ENCODE results near the gene IGF2BP2.

DNA sequence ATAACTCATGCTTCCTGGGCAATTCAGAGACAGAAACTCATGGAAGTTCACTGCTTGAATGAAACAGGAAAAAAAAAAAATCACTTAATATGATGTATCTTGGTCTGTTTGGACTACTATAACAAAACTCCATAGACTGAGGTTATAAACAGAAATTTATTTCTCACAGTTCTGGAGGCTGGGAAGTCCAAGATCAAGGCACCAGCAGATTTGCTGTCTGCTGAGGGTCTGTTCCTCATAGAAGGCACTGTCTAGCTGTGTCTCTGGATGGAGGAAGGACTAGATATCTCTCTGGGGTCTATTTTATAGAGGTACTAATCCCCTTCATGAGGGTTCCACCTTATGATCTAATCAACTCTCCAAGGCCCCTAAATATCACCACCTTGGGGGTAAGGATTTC, 119.3 kb downstream of the IGF2BP2 start:
- TF ChIP-seq POLR2A (IDR thresholded peaks at IDR 0.05), result no peak
- TF ChIP-seq, protein P1, sequence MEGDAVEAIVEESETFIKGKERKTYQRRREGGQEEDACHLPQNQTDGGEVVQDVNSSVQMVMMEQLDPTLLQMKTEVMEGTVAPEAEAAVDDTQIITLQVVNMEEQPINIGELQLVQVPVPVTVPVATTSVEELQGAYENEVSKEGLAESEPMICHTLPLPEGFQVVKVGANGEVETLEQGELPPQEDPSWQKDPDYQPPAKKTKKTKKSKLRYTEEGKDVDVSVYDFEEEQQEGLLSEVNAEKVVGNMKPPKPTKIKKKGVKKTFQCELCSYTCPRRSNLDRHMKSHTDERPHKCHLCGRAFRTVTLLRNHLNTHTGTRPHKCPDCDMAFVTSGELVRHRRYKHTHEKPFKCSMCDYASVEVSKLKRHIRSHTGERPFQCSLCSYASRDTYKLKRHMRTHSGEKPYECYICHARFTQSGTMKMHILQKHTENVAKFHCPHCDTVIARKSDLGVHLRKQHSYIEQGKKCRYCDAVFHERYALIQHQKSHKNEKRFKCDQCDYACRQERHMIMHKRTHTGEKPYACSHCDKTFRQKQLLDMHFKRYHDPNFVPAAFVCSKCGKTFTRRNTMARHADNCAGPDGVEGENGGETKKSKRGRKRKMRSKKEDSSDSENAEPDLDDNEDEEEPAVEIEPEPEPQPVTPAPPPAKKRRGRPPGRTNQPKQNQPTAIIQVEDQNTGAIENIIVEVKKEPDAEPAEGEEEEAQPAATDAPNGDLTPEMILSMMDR (IDR thresholded peaks at IDR 0.05), result no peak
